Spleen (tissue), 11 donors: Measurements from ENCODE around the gene YTHDF2. TPM values are rescaled to one million over a fixed set of nuclear protein-coding genes. Genes with fewer than 3 reads are reported as not detected.

Source experiments
- DNase-seq: peaks from one replicate; pipeline ENCODE4 v3.0.0-alpha.2; 2020
- H3K27ac ChIP-seq, 8 donors: fragments of 200-600 bp; sonication (generic) in 7 of 8; 1 replicate in 4 of 8; 2 replicates in 4 of 8; pipeline versions ENCODE4 v1.5.0 to v1.8.0; 2016 to 2021; ENCODE audit warnings: inconsistent platforms in 4 of 8, mild to moderate bottlenecking in 4 of 8, moderate library complexity in 1 of 8
- H3K27me3 ChIP-seq, 7 donors: fragments of 200-600 bp; sonication (generic) in 6 of 7; replicated peaks in 1 of 7; 1 replicate in 4 of 7; 2 replicates in 3 of 7; pipeline versions ENCODE4 v1.5.0 to v1.8.0; 2016 to 2021; ENCODE audit warnings: inconsistent platforms in 3 of 7, mild to moderate bottlenecking in 1 of 7
- H3K36me3 ChIP-seq, 6 donors: fragments of 200-600 bp; sonication (generic) in 5 of 6; 1 replicate in 4 of 6; 2 replicates in 2 of 6; pipeline versions ENCODE4 v1.5.0 to v1.8.0; 2016 to 2021; ENCODE audit warnings: inconsistent platforms in 2 of 6
- H3K4me1 ChIP-seq, 6 donors: fragments of 200-600 bp; sonication (generic) in 5 of 6; 1 replicate in 3 of 6; 2 replicates in 3 of 6; pipeline versions ENCODE4 v1.5.0 to v1.8.0; 2016 to 2021; ENCODE audit warnings: inconsistent platforms in 3 of 6
- H3K4me3 ChIP-seq, 8 donors: fragments of 200-600 bp; sonication (generic) in 7 of 8; 1 replicate in 4 of 8; 2 replicates in 4 of 8; pipeline versions ENCODE4 v1.5.0 to v1.8.0; 2016 to 2021; ENCODE audit warnings: inconsistent platforms in 4 of 8, mild to moderate bottlenecking in 4 of 8, moderate library complexity in 2 of 8
- H3K9me3 ChIP-seq, 8 donors: fragments of 200-600 bp; sonication (generic) in 7 of 8; 1 replicate in 4 of 8; 2 replicates in 4 of 8; pipeline versions ENCODE4 v1.5.0 to v1.8.0; 2016 to 2021; ENCODE audit warnings: inconsistent platforms in 4 of 8
- CTCF ChIP-seq, 11 experiments: fragments of 200-600 bp in 7 of 11; fragments of 450-650 bp in 4 of 11; sonication (generic) in 4 of 11; IDR thresholded peaks in 8 of 11; conservative IDR thresholded peaks in 3 of 11; 1 replicate in 7 of 11; 2 replicates in 4 of 11; pipeline versions ENCODE4 v1.4.0 to v1.8.0; 2016 to 2021; ENCODE audit warnings: antibody characterized with exemption in 11 of 11, inconsistent platforms in 4 of 11, mild to moderate bottlenecking in 1 of 11
- POLR2A ChIP-seq, 3 donors: fragments of 450-650 bp; IDR thresholded peaks; one replicate each; pipeline ENCODE4 v1.5.1; 2017; ENCODE audit warnings: antibody characterized with exemption in 3 of 3, mild to moderate bottlenecking in 1 of 3
- POLR2AphosphoS5 ChIP-seq, 3 donors: sonication (generic); formaldehyde crosslinking; IDR thresholded peaks; one replicate each; pipeline ENCODE4 v1.5.1; 2017; ENCODE audit warnings: antibody characterized with exemption in 3 of 3
- intact Hi-C: fragments of 100-400 bp; cut with DNase I; formaldehyde crosslinking; loops from one replicate; pipeline ENCODE4 v1.15.0; 2023; ENCODE audit warnings: low total_unique reads
- polyA plus RNA-seq, 3 donors: library from polyadenylated mRNA; stranded (reverse); fragments of 200-250 nt; gene quantifications; one replicate each; pipeline ENCODE4 v1.2.1, GENCODE V29; 2013
- small RNA-seq, 4 donors: library from RNA; depleted of rRNA; stranded (forward); fragments of <200 nt; gene quantifications; one replicate each; pipeline ENCODE3, GENCODE V24; 2016
- total RNA-seq, 7 donors: library from RNA; depleted of rRNA in 3 of 7; stranded (reverse); fragments of >200 nt in 3 of 7; fragmentation: NEBNext Ultra II Directional in 4 of 7; extraction: Animal tissue kit (Norgen Biotek cat#: 25700) in 4 of 7; gene quantifications; one replicate each; pipeline versions ENCODE4 v1.1.0 to v1.2.1, GENCODE V29; 2016 to 2021
- donor health status: healthy with polysubstance abuse.
- donor health status: DM: no; HTN: no; CAD: no; lungs with moderate emphysema.
- donor health status: DM: no; HTN: no; CAD: no.
- donor health status: Bipolar disorder and iron deficiency.
- donor health status: healthy.
- donor health status: DM: no; HTN: no; CAD: no.
- donor health status: DM: yes; HTN: yes; CAD: no.

Gene YTHDF2
- total and polyA plus RNA-seq, 10 donors, result 31.4 to 67.5 (median 57.0) TPM

- intact Hi-C loops, result no loop called here
Observed at GRCh38 chr1:28819020-28819419, 82.3 kb downstream of the YTHDF2 start.

More at GRCh38 chr1:28819020-28819419, 82.3 kb downstream of the YTHDF2 start:
- no peaks in the 10 kb centered on the region for H3K36me3 ChIP-seq
- DNase-seq, result no peak
- no peaks in the 10 kb centered on the region for H3K9me3 ChIP-seq
- no peak overlapping the region for H3K27ac ChIP-seq
- no peak overlapping the region for H3K4me3 ChIP-seq
- H3K4me1 ChIP-seq, result no peaks in the 10 kb centered on the region
- TF ChIP-seq CTCF (IDR thresholded peaks at IDR 0.05 in 8 of 11, conservative IDR thresholded peaks at IDR 0.05 in 3 of 11), result no peak
- TF ChIP-seq POLR2A (IDR thresholded peaks at IDR 0.05), result no peak
- TF ChIP-seq POLR2AphosphoS5 (IDR thresholded peaks at IDR 0.05), result no peak
- peaks cover 0 to 61% (median 18%) of the 10 kb centered on the region in 7 donors for H3K27me3 ChIP-seq

Small RNA genes lying within 50 kb of the gene (small RNA-seq; reads per million reads assigned to genes)
- gene RF00422, result 0 reads per million in 4 donors

Other genes starting within 250 kb of the YTHDF2 start
- 10 to 100 TPM; 15.1 to 26.2 (median 22.4) TPM for gene RCC1, start 230.9 kb upstream of the YTHDF2 start, total RNA-seq
- 10 to 100 TPM; 23.6 to 29.0 (median 28.9) TPM for gene RCC1, start 230.9 kb upstream of the YTHDF2 start, polyA plus RNA-seq
- 10 to 100 TPM; 14.0 to 25.7 (median 22.5) TPM for gene TRNAU1AP, start 183.9 kb upstream of the YTHDF2 start, total RNA-seq
- 10 to 100 TPM; 24.7 to 26.6 (median 26.6) TPM for gene TRNAU1AP, start 183.9 kb upstream of the YTHDF2 start, polyA plus RNA-seq
- gene RAB42, start 144.7 kb upstream of the YTHDF2 start, total RNA-seq, result 10 to 100 TPM in 3 of 7 donors, 1 to 10 TPM in 4; 3.1 to 18.9 (median 9.1) TPM
- 1 to 10 TPM; 1.9 to 9.0 (median 8.0) TPM for gene RAB42, start 144.7 kb upstream of the YTHDF2 start, polyA plus RNA-seq
- 10 to 100 TPM; 17.0 to 28.7 (median 18.9) TPM for gene TAF12, start 93.9 kb upstream of the YTHDF2 start, total RNA-seq
- gene TAF12, start 93.9 kb upstream of the YTHDF2 start, polyA plus RNA-seq, result 10 to 100 TPM; 18.6 to 27.8 (median 21.7) TPM
- not detected for gene RNU11, start 88.3 kb upstream of the YTHDF2 start, total RNA-seq
- not detected for gene RNU11, start 88.3 kb upstream of the YTHDF2 start, polyA plus RNA-seq
- gene GMEB1, start 68.2 kb upstream of the YTHDF2 start, total RNA-seq, result 10 to 100 TPM; 15.2 to 20.6 (median 17.3) TPM
- gene GMEB1, start 68.2 kb upstream of the YTHDF2 start, polyA plus RNA-seq, result 1 to 10 TPM; 3.6 to 5.5 (median 3.6) TPM
- gene OPRD1, start 75.2 kb downstream of the YTHDF2 start, total RNA-seq, result not detected
- gene OPRD1, start 75.2 kb downstream of the YTHDF2 start, polyA plus RNA-seq, result not detected
- 100 to 1,000 TPM in 1 of 7 donors, 10 to 100 TPM in 6; 53.6 to 156 (median 82.3) TPM for gene EPB41, start 177.6 kb downstream of the YTHDF2 start, total RNA-seq
- 10 to 100 TPM in 1 of 3 donors, 1 to 10 TPM in 2; 6.3 to 14.8 (median 8.7) TPM for gene EPB41, start 177.6 kb downstream of the YTHDF2 start, polyA plus RNA-seq